Activated CD4-positive, alpha-beta T cell treated with anti-CD3 and anti-CD28 coated beads for 24 hours (primary cell): Measurements from ENCODE around the gene SMOC2.

Experiments used
- DNase-seq, 2 donors: peaks; one replicate each; pipeline ENCODE4 v3.0.0-alpha.2; 2020; ENCODE audit warnings: low read depth in 2 of 2

SMOC2 gene

DNA sequence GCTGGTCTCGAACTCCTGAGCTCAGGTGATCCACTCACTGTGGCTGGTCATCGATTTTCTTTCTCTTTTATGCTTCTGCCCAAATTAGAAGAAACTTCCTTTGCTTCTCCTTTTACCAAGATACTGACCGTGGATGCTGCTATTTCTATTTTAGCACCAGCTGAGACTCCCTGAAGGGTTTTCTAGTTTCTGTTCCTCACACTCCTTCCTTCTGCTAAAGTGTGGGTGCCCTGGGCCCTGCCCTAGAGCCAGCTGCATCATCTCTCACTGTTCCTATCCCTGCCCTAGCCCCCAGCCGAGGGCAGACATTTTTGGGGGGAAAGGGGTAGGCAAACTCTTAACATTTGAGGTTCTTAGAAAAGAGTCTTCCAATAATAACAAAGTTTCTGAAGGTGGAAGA is 6.3 kb downstream of the SMOC2 start:
- no peak for DNase-seq

DNA sequence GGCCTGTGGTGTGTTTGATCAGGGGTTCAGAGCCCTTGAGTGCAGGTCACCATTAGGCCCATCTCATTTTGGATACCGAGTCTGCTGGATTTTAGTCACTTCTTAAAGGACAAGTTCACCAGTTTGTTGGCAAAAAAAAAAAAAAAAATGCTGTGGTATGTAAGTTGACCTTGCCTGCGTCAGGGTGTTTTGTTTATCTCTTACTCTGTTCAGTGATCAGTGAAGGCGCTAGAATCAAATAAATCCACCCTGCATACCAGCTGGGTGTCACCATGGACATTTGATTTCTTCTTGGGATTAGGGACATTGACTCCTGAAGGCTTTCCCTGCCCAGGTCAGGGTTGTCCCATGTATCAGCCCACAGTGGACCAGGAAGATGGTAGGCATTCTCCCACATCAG is 6.7 kb downstream of the SMOC2 start:
- no peak for DNase-seq

DNA sequence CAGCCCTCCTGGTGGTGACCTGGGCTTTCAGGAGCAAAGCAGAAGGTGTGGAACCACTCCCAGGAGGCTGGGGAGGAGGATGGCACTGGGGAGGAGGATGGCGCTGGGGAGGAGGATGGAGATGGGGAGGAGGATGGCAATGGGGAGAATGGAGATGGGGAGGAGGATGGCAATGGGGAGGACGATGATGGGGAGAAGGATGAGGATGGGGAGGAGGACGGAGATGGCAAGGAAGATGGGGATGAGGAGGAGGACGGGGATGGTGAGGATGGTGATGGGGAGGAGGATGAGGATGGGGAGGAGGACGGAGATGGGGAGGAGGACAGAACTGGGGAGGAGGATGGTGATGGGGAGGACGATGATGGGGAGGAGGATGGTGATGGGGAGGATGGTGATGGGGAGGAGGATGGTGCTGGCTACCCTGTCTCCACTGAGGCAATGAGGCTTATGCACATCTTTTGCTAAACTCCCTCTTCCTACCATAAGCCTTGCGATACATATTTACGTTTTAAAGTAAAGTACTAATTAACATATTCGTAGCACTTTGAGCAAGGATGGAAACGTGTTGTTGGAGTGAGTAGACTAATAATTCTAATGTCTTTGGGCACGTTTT is 7.4 kb downstream of the SMOC2 start:
- DNase-seq: no peak

DNA sequence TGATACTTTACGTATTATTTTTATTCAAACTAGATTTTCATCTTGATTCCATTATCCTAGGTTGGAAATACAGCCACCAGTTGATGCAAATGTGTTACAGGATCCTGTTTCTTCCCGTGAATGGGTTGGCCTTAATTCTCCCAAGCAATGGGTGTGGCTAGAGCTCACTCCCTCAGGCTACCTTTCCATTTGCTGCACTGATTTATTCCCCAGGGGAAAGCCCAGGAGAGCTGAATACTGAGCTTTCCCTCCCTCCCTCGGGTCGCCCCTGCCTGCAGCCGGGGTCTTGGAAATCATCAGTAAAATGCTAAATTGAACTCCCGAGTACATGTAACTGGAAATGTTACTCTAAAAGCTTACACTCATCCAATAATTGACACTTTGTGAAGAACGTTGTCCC is 9.9 kb downstream of the SMOC2 start:
- no peak for DNase-seq

DNA sequence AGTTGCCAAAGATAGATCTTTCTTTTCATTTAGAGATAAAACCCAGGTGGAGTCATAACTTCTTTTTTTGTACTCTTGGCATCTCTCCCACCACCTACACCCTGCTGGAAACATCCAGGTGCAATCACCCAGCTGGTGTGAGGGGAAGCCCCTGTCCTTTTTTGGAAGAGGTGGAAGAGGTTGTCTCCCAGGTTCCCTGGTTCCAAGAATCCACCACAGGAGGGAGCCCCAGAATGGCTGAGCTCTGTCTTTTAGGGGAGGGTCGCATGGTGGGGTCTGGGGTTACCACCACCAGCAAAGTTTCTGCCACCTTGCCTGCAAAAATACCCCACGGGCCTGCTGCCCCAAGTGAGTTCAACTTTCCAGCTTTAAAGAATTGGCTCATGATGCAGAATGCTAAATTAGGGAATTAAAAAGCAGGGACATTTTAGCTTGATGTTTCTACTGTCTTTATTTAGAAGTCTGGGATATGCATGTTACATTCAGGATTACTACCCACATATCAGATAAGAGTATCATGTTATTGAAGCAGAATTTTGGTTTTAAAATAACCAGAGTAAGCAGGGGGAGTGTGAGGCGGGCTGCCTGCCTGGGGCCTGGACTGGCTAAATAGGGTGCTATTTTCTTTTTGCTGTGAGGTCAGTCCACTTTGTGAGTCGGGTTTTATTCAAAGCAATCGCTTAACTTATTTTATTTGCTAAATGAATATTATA is 11.0 kb downstream of the SMOC2 start:
- no peak for DNase-seq

DNA sequence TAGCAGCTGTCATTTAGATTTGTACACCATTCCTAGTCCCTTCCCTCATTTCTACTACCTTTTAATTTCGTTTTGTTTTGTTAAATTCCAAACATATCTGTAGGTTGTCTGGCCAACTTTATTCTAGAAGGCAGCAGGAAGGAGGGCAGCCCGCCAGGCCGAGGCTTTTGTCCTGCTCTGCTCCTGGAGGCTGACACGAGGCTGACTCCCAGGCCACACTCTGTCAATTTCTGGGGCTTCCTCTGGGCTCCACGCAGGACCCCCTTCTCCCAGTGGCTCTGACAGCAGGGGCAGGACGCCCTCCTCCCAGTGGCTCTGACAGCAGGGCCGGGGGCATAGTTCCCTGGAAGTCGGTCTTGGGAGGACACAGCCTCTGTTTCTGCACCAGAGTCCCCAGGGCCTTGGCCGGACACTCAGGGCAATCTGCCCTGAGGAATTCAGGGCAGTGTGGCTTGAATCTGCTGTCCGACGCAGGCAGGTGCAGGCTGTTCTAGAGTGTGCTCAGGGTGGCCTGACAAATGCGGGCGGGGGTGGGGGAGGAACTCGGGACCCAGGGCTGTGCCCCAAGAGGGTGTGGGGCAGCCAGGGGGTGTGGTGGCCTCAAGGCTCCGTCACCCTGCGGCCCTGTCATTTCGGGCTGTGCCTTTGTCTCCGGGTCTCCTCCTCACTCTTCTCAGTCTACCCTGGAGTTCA is 11.8 kb downstream of the SMOC2 start:
- no peak for DNase-seq

DNA sequence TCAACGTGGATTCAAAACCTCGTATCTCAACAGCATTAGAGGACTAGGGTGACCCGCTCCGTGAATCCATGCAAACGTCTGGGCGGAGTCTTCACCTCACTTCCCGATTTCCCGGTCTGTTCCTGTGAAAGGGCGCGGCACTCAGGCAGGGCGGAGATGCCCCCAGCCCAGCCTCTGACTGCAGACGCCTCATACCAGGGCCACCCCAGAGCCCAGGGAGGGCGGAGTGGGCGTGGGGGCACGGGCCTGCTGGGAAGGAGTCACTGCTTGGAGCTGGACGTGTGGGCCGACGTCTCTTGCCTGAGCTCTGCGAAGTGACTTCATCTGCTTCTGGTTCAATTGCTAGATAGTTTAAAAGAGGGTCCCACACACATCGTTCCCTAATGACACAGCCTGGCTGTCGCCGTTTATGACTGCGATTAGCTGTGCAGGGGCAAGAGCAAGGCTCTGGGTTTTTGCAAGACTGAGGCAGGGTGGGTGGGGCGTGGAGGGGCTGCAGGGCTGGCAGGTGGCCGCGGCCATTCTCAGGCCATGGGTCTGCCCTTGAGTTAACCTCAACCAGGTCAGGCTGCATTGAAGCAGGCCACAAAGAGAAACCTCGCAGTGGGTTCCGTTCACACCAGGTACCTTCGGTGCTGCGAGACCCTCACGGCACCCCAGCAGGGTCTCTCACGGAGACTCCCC is 15.0 kb downstream of the SMOC2 start:
- DNase-seq: no peak

DNA sequence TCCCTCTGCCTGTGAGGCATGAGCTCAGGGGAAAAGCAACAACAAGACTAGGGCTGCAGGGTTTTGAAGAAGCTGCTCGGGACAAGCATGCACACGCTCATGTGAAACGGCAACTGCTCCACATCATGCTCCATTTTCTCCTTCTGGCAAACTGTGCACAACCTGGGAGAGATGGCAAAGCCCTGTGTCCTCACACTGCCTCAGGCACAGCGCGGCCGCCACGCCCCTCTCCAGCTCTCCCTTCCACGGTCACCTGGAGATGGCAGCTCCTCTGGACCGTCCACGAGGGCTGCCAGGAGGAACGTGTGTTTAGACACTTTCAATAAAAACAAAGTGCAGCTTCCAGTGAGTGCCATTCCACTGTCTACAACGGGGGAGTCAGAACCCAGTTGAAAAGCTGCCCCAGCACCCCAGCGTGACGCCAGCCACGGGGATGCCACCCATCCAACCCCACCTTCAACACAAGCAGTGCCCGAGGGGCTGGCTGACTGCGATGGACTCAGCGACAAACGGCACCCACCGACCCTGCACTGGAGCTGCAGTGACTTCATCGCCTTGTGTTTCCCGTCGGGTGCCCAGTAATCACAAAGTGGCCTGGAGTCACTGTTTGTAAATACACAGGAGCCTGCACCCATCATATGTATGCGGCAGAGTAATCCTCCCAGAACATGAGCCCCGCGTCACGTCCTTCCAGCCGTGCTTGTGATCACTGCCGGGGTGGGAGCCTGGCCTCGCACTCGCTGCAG is 16.1 kb downstream of the SMOC2 start:
- DNase-seq: no peak

DNA sequence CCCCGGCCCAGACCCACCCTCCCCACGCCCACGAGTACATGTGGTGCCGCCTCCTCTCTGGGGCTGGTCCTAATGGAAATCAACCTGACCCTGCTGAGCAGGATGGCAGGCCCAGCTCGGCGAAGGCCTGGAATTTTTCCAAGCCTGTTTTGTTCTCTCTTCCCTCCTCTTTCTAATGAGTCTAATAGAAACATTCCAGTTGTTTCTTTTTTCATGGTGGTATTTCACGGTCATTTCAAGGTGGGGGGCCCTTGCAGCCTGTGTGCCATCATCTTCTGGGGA is 16.6 kb downstream of the SMOC2 start:
- no peak for DNase-seq

DNA sequence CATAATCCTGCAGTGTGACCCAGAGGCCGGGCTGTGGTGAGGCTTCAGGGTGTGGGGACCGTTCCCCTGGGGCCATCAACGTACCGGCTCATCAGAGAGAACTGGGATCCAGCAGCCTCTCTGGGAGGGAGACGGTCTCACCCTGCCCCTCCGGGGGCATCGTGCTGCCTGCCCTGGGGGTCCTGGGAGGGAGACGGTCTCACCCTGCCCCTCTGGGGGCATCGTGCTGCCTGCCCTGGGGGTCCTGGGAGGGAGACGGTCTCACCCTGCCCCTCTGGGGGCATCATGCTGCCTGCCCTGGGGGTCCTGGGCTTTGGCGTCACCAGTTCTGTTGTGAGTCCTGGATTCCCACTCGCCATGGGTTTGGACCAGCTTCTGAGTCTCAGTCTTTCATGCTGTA is 17.1 kb downstream of the SMOC2 start:
- DNase-seq: no peak

DNA sequence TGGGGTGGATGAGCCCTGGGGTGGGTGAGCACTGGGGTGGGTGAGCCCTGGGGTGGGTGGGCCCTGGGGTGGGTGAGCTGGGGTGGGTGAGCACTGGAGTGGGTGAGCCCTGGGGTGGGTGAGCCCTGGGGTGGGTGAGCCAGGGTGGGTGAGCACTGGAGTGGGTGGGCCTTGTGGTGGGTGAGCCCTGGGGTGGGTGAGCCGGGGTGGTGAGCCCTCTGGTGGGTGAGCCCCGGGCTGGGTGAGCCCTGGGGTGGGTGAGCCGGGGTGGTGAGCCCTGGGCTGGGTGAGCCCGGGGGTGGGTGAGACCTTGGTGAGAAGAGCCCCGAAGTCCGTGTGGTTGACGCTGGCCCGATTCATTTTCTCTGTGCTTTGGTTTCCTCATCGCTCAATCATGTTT is 18.6 kb downstream of the SMOC2 start:
- DNase-seq: no peak

DNA sequence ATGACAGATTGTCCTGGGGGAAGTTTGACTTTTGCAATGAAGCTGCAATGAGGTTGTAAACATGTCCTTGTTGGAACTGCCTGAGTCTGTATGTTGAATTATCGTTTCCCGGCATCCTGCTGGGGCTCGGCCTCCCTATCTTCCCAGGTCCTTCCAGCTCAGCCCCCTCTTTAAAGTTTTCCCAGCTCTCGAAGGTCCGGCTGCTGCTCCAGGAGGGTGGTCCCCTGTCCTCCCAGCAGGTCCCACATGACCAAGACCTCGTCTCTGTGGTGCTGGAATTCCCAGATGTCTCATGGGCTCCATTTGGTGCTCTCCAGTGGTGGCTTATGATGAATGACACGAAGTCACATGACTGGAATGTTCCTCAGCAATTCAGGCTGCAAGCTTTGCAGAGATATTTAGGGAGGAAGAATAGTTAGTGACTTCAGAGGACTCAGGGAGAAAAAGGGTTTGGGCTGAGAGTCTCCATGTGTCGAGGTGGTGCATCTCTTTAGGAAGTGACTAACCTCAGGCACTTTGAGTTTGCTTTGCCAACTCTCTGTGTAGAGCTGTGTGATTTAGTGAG is 21.4 kb downstream of the SMOC2 start:
- DNase-seq: no peak

DNA sequence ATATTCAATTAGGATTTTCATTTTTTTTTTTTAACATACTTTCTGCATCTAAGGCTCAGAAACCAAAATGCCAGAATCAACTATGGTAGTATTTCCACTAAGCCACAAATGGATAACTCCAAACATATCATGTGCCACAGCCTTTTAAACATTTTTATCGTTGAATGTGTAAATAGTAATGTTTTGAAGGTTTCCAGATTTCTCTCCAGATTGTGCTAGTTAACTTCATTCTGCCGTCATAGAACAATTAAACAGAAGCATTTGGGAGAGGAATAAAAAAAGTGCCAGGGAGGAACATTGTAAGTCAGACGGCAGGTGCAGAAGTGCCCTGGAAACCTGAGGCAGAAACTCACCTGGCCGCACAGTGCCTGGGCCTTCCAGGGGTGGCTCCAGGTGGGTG is 23.6 kb downstream of the SMOC2 start:
- no peak for DNase-seq

DNA sequence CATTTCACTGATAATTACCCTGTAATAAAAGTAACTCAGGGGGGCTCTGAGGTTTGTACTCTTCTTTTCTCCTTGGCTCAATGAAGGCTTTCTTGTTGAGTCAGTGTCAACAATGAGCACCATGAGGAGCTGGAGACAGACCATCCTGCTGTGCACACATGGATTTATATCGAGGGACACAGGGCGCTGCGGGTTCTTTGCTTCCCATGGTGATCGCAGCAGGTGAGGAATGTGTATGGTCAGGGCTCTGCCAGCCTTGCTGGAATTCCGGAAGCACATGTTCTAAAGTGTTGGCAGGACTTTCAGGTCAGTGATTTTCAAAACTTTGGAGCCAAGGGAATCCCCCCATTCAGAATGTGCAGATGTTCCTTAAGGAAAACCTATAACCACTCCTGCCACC is 27.1 kb downstream of the SMOC2 start:
- DNase-seq: no peak

DNA sequence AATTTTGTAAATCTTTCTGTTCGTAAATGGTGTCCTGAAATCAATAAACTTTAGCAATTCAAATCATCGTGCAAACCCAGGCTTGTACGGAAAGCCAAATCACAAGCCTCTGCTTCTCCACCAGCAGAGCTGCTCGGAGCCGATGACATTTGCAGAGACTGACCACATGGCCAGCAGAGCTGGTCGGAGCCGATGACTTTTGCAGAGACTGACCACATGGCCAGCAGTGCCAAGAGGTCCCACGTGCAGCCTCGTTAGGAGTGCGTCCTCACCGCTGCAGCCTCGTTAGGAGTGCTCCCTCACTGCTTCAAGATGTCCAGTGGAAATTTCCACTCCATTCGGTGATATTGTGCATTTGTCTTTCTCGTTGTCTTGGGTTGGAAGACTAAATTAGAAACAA is 28.5 kb downstream of the SMOC2 start:
- no peak for DNase-seq

DNA sequence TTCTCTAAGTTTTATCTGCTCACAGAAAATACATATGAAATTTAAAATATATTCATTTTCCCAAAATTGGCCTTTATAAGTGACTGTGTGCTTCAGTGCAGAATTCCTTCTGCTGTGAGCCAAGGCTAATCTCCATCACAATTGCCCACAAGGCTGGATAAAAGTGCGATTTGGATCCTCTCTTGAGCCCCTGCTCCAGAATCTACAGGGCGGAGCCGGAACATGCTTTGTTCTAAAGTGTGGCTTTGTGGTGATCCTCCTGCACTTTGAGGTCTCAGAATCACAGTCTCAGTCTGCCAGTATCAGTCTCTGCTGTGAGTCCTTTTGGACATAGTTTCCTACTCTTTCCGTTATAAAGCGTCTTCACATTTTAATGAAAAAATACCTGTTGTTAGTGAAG is 28.9 kb downstream of the SMOC2 start:
- no peak for DNase-seq

DNA sequence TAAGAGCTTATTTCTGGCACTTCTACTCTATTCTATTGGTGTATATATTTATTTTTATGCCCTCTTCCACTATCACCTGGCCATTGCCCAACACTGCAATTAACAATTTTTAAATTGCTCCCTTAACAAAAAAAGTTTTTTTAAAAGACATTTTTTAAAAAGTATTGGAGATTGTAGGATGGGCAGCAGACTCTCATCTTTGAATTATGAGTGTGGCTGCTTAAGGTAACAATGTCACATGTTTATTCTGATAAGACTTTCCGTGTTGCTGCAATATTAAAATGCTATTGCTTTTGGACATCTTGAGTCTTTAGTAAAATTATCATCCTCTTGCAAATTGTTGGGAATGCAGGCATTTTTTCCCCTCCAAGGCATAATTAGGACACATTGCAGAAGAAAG is 31.4 kb downstream of the SMOC2 start:
- DNase-seq: no peak

DNA sequence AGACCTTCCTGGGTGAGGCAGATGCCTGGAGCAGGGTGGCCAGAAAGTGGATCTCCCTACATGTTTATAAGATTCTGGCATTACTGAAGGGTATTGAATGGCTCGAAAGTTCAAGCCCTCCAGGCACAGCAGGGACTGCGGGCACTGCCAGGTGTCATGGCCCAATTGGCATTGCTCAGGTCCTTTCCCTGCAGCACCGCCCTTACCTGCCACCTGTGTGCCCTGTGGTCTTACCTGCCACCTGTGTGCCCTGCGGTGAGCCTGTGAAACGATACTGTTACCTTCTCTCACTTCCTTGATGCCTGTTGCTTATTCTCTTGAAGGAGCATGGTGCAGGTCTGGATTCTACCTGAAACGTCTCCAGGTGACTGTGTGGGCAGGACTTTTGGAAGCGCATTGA is 32.2 kb downstream of the SMOC2 start:
- no peak for DNase-seq

DNA sequence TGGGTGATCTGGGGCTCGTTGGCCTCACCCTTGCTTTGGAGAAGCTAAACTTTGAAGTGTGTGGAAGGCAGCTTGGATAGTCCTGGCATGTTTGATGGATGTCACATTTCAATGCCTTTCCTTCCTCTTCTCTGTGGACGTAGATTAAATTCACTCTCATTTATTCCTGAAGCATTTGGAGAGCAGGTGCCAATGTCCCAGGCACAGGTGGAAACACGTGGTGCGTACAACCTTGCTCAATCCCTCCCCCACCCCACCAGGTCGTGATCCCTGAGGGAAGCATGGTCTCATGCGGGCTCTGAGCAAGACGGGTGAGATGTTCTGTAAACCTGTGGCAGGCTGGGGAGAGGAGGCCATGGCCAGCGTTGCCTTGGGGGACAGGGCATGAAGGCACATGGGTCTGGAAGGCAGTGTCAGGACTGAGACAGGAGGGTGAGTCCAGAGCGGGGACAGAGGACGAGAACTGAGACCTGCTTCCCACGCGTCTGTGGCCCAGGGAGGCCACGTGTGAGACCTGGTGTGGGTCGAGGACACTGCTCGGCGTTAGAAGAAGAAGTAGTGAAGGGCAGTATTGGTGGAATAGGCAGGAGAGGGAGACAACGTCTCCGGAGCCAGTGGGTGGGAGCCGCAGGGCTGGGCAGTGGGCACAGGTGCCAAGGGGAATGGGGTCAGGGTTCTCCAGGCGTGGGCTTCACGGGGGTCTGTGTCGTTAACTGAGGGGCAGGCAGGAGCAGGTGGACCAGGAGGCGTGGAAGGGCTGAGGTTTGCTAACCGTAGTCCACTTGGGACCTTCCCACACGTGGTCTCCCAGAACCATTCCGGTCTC is 34.4 kb downstream of the SMOC2 start:
- DNase-seq: no peak

DNA sequence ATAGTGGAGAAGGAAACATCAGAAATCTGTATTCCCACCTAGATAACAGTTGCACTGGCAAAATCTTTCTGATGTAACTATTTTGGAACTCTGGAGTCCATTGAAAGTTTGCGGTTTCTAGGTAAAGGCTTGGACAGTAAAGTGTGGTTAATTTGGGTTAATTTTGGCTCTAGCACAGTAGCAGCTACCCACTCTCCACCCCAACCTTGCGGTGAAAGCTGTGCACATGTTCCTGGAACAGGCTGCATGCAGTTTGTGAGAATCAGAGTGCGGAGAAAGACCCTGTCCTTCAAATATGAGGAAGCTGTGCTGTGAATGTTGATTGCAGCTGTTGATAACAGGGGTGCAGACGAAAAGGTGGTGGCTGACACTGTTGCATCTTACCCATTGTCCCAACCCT is 38.4 kb downstream of the SMOC2 start:
- DNase-seq: no peak

DNA sequence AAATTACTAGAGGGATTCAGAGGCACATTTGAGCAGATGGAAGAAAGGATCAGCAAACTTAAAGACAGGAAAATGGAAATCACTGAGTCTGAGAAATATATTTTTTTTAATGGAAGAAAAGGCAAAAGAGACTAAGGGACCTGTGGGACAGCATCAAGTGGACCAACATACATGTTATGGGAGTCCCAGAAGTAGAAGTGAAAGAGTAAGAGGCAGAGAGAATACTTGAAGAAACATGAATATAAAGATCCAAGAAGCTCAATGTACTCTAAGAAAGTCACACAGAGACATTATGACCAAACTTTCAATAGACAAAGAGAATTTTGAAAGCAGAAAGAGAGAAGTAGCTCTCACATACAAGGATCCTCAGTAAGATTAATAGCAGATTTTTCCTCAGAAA is 39.5 kb downstream of the SMOC2 start:
- no peak for DNase-seq
